Endothelial cell of umbilical vein (primary cell): Measurements from ENCODE around the gene PRELID3B. TPM values are rescaled to one million over a fixed set of nuclear protein-coding genes. Genes with fewer than 3 reads are reported as not detected.
A peak's percentile ranks its signal among the peaks of the same experiment; 100 is the strongest.

Experiments used
- BruUV-seq: library from RNA; stranded (reverse); fragments of 400-500 nt; replicated peaks from 2 replicates; lab custom pipeline; 2021; lab: Mats Ljungman, UMichigan
- CTCF ChIA-PET: fragments of 300-600, 350-600 bp; sonication (Branson Sonifier 250); formaldehyde crosslinking; loops from one replicate; lab custom pipeline; 2021; ENCODE audit warnings: antibody characterized with exemption, inconsistent platforms; lab: Charles Lee
- POLR2A ChIA-PET: fragments of 300-600, 350-600 bp; sonication (Branson Sonifier 250); formaldehyde crosslinking; loops from one replicate; lab custom pipeline; 2021; ENCODE audit warnings: antibody characterized with exemption, inconsistent platforms; lab: Charles Lee
- DNase-seq: peaks from one replicate; pipeline ENCODE4 v3.0.0-alpha.2; 2011; ENCODE audit warnings: low read depth, low spot score
- FAIRE-seq: peaks from 2 replicates; lab custom pipeline; 2011; peaks lifted over from hg19 to GRCh38; lab: Jason Lieb, UNC
- H2AFZ ChIP-seq: 2 replicates; pipeline ENCODE4 v1.6.0; 2012; ENCODE audit warnings: low read depth, low read length, control low read depth, inconsistent platforms
- H3K27ac ChIP-seq: 2 replicates; pipeline ENCODE4 v1.5.1; 2011; ENCODE audit warnings: low read depth, mild to moderate bottlenecking, control low read depth, low read length, moderate library complexity; ENCODE audit not compliant: insufficient read depth
- H3K27me3 ChIP-seq, 2 experiments: 2 replicates each; pipeline versions ENCODE4 v1.6.0 to v1.6.1; 2011; ENCODE audit warnings: low read length in 2 of 2, mixed read lengths in 1 of 2; ENCODE audit not compliant: control insufficient read depth in 2 of 2, insufficient read depth in 2 of 2
- H3K36me3 ChIP-seq, 2 experiments: 2 replicates in 1 of 2; 3 replicates in 1 of 2; pipeline ENCODE4 v1.5.1; 2011; ENCODE audit warnings: low read length in 2 of 2, mild to moderate bottlenecking in 1 of 2, moderate library complexity in 1 of 2; ENCODE audit not compliant: control insufficient read depth in 2 of 2, insufficient read depth in 2 of 2; ENCODE audit errors: extremely low read depth in 1 of 2
- H3K4me1 ChIP-seq: 3 replicates; pipeline ENCODE4 v1.5.1; 2011; ENCODE audit warnings: mild to moderate bottlenecking, low read length; ENCODE audit not compliant: control insufficient read depth, insufficient read depth; ENCODE audit errors: extremely low read depth
- H3K4me2 ChIP-seq: 2 replicates; pipeline ENCODE4 v1.6.1; 2011; ENCODE audit warnings: low read length, control low read depth, mixed read lengths; ENCODE audit not compliant: insufficient read depth
- H3K4me3 ChIP-seq, 3 experiments: fragments of 200-600 bp in 1 of 3; sonication (generic), shearing (Covaris generic) in 1 of 3; replicated peaks in 1 of 3; 2 replicates each; pipeline ENCODE4 v1.5.1; 2011 to 2016; ENCODE audit warnings: control low read depth in 3 of 3, low read length in 3 of 3, mild to moderate bottlenecking in 2 of 3, inconsistent platforms in 1 of 3, low read depth in 1 of 3, moderate library complexity in 1 of 3; ENCODE audit not compliant: insufficient read depth in 1 of 3
- H3K79me2 ChIP-seq: 2 replicates; pipeline ENCODE4 v1.6.0; 2012; ENCODE audit warnings: low read length, inconsistent platforms; ENCODE audit not compliant: control insufficient read depth, insufficient read depth
- H3K9ac ChIP-seq: replicated peaks from 2 replicates; pipeline ENCODE3; 2011; ENCODE audit warnings: low read length, control low read depth; ENCODE audit not compliant: insufficient read depth; ENCODE audit errors: extremely low read depth
- H3K9me1 ChIP-seq: replicated peaks from 3 replicates; pipeline ENCODE4 v1.6.0; 2011; ENCODE audit warnings: mild to moderate bottlenecking, low read length; ENCODE audit not compliant: control insufficient read depth, insufficient read depth; ENCODE audit errors: extremely low read depth
- H3K9me3 ChIP-seq: replicated peaks from 2 replicates; pipeline ENCODE4 v1.5.1; 2012; ENCODE audit warnings: low read length, inconsistent platforms; ENCODE audit not compliant: control insufficient read depth, insufficient read depth
- H4K20me1 ChIP-seq: replicated peaks from 2 replicates; pipeline ENCODE3; 2011; ENCODE audit warnings: mild to moderate bottlenecking, low read length; ENCODE audit not compliant: control insufficient read depth, insufficient read depth; ENCODE audit errors: extremely low read depth
- CTCF ChIP-seq, 2 donors: IDR thresholded peaks; 1 replicate in 1 of 2; 2 replicates in 1 of 2; pipeline ENCODE4 v1.5.1; 2011; ENCODE audit warnings: low read length in 2 of 2, mild to moderate bottlenecking in 2 of 2, moderate library complexity in 2 of 2, control low read depth in 1 of 2, inconsistent platforms in 1 of 2, low read depth in 1 of 2; ENCODE audit not compliant: insufficient read depth in 1 of 2; ENCODE audit errors: extremely low read depth in 1 of 2
- JUN ChIP-seq: IDR thresholded peaks from 2 replicates; pipeline ENCODE4 v1.6.1; 2011; ENCODE audit warnings: borderline replicate concordance, low read depth; ENCODE audit not compliant: insufficient read length, insufficient read depth
- POLR2A ChIP-seq: IDR thresholded peaks from 2 replicates; pipeline ENCODE4 v1.6.1; 2012; ENCODE audit warnings: low read depth, mild to moderate bottlenecking, control low read depth, low read length
- POLR2AphosphoS5 ChIP-seq: IDR thresholded peaks from 2 replicates; pipeline ENCODE4 v1.6.1; 2012; ENCODE audit warnings: low read depth, mild to moderate bottlenecking, control low read depth, low read length, moderate library complexity; ENCODE audit not compliant: insufficient read depth
- dilution Hi-C: fragments of 300-500 bp; cut with MboI; formaldehyde crosslinking; loops from one replicate; pipeline ENCODE4 v1.15.0; 2019; ENCODE audit warnings: low sequenced_read_pairs; ENCODE audit not compliant: extremely low pct_ligation_motif_present
- intact Hi-C: fragments of 100-400 bp; cut with micrococcal nuclease; formaldehyde crosslinking; loops from one replicate; pipeline ENCODE4 v1.10.0; 2022
- polyA plus RNA-seq, 4 experiments: library from polyadenylated mRNA; depleted of rRNA in 3 of 4; stranded (reverse) in 3 of 4; unstranded in 1 of 4; fragments of >200 nt; gene quantifications; 2 replicates each; pipeline versions ENCODE4 v1.2.1 to v1.2.3, GENCODE V29; 2011 to 2012; ENCODE audit warnings: missing spikeins in 1 of 4
- total RNA-seq: library from RNA; stranded (reverse); gene quantifications from 2 replicates; pipeline ENCODE4 v1.2.3, GENCODE V29; 2021

Gene PRELID3B
- total and polyA plus RNA-seq, 2 donors (not counting 3 experiments of a cell fraction or from before 2014, with no cell fraction given) = 14.9 to 57.2 TPM

DNA sequence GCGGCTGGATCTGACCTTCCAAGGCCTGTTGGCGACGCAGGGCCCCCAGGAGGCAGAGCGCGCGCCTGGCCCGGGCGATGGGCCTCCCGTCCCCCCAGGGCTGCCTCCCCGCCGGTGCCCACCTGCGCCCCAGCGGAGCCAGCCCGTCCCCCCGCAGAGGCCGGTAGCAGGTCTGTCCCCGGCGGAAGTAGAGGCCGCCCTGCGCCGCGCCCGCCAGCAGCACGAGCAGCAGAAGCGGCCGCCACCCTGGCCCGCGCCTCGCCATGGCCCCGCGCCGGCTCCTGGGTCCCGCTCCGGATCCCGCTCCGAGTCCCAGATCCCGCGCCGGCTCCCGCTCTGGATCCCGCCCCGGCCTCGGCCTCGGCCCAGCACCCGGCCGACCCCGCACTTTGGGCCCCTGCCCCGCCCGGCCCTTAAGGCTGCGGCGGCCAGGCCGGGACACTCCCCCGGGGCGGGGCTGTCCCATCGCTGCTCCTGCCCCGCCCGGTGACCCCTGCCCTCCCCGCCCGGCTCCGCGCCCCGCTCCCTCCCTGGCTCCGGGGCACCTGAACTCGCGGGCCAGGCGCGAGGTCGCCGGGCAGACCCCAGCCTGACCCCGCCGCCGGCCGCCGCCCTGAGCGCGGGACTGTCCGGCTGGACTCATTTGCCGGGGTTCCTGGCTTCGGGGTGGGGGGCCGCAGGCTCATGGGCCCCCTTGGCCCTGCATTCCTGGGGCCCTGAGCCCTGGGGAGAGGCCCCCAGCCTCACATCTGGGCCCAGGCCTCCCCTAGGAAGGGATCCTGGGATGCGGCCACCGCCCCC is 35.5 kb downstream of the PRELID3B start, which contains the start of gene CTSZ:
CTSZ (minus strand) TSS at position 391 of the 801 bp plus-strand sequence; CDS start at position 265, 126 bp downstream.
- H3K4me2 ChIP-seq = peak within 1 kb of the TSS; percentile 81
- peaks cover 42% of the 10 kb centered on the region for H3K79me2 ChIP-seq
- DNase-seq = peak; percentile 34
- H4K20me1 ChIP-seq = no peaks in the 10 kb centered on the region
- peak within 1 kb of the TSS; percentile 64 to 74 (median 68) for H3K4me3 ChIP-seq
- no TSS peak for BruUV-seq
- ChIA-PET POLR2A (no interaction called here), CTCF (interaction anchor here (1.2 kb wide), 1 partner anchor 11 kb away, joined by 3 read pairs; no protein-coding TSS in a partner anchor)
- peak within 1 kb of the TSS; percentile 15 for H2AFZ ChIP-seq
- no peaks in the 10 kb centered on the region for H3K27me3 ChIP-seq
- peak within 1 kb of the TSS; percentile 89 for H3K27ac ChIP-seq
- no peaks in the 10 kb centered on the region for H3K9me1 ChIP-seq
- dilution Hi-C loops = no loop called here
- peak within 1 kb of the TSS; percentile 94 for H3K9ac ChIP-seq
- intact Hi-C loops = loop anchor here (1.0 kb wide), 1 partner anchor 25 kb away; the partner anchor contains the start of gene ATP5F1E
- FAIRE-seq = peak; percentile 8
- peak; percentile 81 for TF ChIP-seq POLR2AphosphoS5
- no peak for TF ChIP-seq JUN
- TF ChIP-seq POLR2A = peak; percentile 81
- peaks cover 41% of the 10 kb centered on the region for H3K4me1 ChIP-seq
- no peaks in the 10 kb centered on the region for H3K9me3 ChIP-seq
- H3K36me3 ChIP-seq = peaks cover 0 to 10% of the 10 kb centered on the region in 2 experiments

DNA sequence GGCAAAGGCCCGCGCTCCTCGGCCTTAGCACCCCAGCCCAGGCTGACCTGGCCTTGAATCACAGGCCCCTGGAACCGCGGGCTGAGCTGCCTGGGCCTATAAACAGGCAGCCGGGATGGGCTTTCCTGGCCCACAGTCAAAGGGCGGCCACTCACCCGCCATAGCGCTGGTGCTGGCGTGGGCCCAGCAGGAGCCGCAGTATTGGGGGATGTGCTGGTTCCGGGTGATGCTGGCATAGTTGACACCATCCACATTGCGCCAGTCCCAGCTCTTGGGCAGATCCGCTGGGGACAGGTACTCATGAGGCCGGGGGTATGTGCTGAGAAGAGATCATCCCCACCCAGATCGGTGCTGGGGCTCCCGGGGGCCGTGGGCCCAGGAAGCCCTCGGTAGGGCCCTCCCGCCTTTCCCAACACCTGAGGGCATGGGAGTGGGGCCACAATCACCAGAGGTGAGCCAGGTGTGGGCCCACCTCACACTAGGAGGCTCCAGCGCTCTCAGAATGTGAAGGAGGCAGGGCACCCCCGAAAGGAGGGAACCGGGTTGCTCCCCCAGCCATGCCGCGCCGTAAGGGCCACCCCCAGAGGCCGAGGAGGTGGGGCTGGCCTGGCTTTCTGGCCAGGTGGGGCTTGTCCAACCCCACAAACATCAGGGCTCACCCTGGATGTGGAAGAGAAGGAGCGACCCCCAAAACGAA is 36.3 kb downstream of the PRELID3B start:
- Histone ChIP-seq H3K27me3 (no peaks in the 10 kb centered on the region), H2AFZ (peak overlapping the region; percentile 13), H3K4me2 (peak overlapping the region; percentile 81), H3K9ac (peak overlapping the region; percentile 94), H3K4me1 (peaks cover 35% of the 10 kb centered on the region), H4K20me1 (no peaks in the 10 kb centered on the region), H3K9me1 (no peaks in the 10 kb centered on the region), H3K9me3 (no peaks in the 10 kb centered on the region), H3K4me3 (peak overlapping the region; percentile 64 to 74 (median 68)), H3K36me3 (peaks cover 0 to 18% of the 10 kb centered on the region in 2 experiments), H3K27ac (peak overlapping the region; percentile 89), H3K79me2 (peaks cover 42% of the 10 kb centered on the region)
- no TSS peak for BruUV-seq
- peak; percentile 44 for TF ChIP-seq POLR2AphosphoS5
- no peak for TF ChIP-seq CTCF (IDR thresholded peaks at IDR 0.05; ENCODE audit: extremely low read depth in 1 of 2, insufficient read depth in 1 of 2, low read depth in 1 of 2, low read length in 2 of 2)
- ChIA-PET CTCF (interaction anchor here (1.2 to 1.5 kb wide), 2 partner anchors 11 to 26 kb away, joined by 3 to 6 read pairs; partner anchors contain the start of gene ATP5F1E), POLR2A (no interaction called here)
- intact Hi-C loops = loop anchor here (1.0 kb wide), 1 partner anchor 26 kb away; the partner anchor contains the start of gene ATP5F1E
- DNase-seq (peak; percentile 34), FAIRE-seq (no peak)
- dilution Hi-C loops = no loop called here
